ENCODE measurements around the gene HOXD12. TPM values are rescaled to one million over a fixed set of nuclear protein-coding genes. Genes with fewer than 3 reads are reported as not detected.

HOXD12 gene
- total RNA-seq, 1 donor from 2014 or later, result not detected

- H3K27ac Mint-ChIP-seq, result no peak overlapping the region
- peaks cover 29% of the 10 kb centered on the region for H3K4me1 Mint-ChIP-seq (ENCODE audit: unreplicated experiment)
- DNase-seq (ENCODE audit: extremely low spot score, unreplicated experiment), result no peak
- peaks cover 85% of the 10 kb centered on the region for H3K27me3 Mint-ChIP-seq
- H3K36me3 Mint-ChIP-seq, result no peaks in the 10 kb centered on the region
- TF ChIP-seq, protein P1, sequence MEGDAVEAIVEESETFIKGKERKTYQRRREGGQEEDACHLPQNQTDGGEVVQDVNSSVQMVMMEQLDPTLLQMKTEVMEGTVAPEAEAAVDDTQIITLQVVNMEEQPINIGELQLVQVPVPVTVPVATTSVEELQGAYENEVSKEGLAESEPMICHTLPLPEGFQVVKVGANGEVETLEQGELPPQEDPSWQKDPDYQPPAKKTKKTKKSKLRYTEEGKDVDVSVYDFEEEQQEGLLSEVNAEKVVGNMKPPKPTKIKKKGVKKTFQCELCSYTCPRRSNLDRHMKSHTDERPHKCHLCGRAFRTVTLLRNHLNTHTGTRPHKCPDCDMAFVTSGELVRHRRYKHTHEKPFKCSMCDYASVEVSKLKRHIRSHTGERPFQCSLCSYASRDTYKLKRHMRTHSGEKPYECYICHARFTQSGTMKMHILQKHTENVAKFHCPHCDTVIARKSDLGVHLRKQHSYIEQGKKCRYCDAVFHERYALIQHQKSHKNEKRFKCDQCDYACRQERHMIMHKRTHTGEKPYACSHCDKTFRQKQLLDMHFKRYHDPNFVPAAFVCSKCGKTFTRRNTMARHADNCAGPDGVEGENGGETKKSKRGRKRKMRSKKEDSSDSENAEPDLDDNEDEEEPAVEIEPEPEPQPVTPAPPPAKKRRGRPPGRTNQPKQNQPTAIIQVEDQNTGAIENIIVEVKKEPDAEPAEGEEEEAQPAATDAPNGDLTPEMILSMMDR (conservative IDR thresholded peaks at IDR 0.05), result no peak
- H3K4me3 Mint-ChIP-seq, result peak overlapping the region; percentile 86
- no peaks in the 10 kb centered on the region for H3K9me3 Mint-ChIP-seq
Measured at GRCh38 chr2:176127774-176128072, 28.1 kb downstream of the HOXD12 start.

GRCh38 chr2:176128172-176128981, 28.8 kb downstream of the HOXD12 start:
- no peaks in the 10 kb centered on the region for H3K9me3 Mint-ChIP-seq
- H3K27ac Mint-ChIP-seq, result peak overlapping the region; percentile 69
- DNase-seq (ENCODE audit: extremely low spot score, unreplicated experiment), result no peak
- no peaks in the 10 kb centered on the region for H3K36me3 Mint-ChIP-seq
- TF ChIP-seq, protein P1 (conservative IDR thresholded peaks at IDR 0.05), result no peak
- H3K4me3 Mint-ChIP-seq, result peak overlapping the region; percentile 86
- peaks cover 89% of the 10 kb centered on the region for H3K27me3 Mint-ChIP-seq
- peaks cover 32% of the 10 kb centered on the region for H3K4me1 Mint-ChIP-seq (ENCODE audit: unreplicated experiment)

GRCh38 chr2:176128982-176129796, 29.6 kb downstream of the HOXD12 start, which contains the start of gene HOXD8:
HOXD8 (plus strand) TSS chr2:176129705; CDS start chr2:176130367, 662 bp downstream.
- Mint-ChIP-seq H3K27me3 (peaks cover 89% of the 10 kb centered on the region), H3K4me1 (ENCODE audit: unreplicated experiment) (peaks cover 26% of the 10 kb centered on the region), H3K9me3 (no peaks in the 10 kb centered on the region), H3K4me3 (peak within 1 kb of the TSS; percentile 89), H3K36me3 (no peaks in the 10 kb centered on the region), H3K27ac (peak within 1 kb of the TSS; percentile 69)
- TF ChIP-seq, protein P1 (conservative IDR thresholded peaks at IDR 0.05), result no peak
- peak; percentile 81 for DNase-seq (ENCODE audit: extremely low spot score, unreplicated experiment)

DNA sequence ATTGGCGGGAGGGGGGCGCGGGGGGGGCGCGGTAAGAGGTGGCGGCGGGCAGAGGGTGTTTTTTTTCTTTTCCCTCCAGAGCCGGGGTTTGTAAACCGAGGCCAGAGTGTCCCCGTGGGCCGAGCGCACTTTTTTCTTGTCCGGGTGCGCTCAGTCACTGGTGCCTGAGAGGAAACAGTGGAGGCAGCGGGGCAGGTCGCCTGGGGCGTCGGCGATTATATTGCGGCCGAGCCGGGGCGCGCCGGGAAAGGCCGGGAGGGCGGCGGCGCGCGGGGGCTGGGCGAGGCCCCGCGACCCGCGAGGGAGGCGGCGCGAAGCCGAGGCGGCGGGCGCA, 30.2 kb downstream of the HOXD12 start:
- DNase-seq (ENCODE audit: extremely low spot score, unreplicated experiment), result no peak
- peak overlapping the region; percentile 77 for H3K4me3 Mint-ChIP-seq
- H3K36me3 Mint-ChIP-seq, result no peaks in the 10 kb centered on the region
- H3K27ac Mint-ChIP-seq, result no peak overlapping the region
- H3K4me1 Mint-ChIP-seq (ENCODE audit: unreplicated experiment), result peaks cover 26% of the 10 kb centered on the region
- TF ChIP-seq, protein P1 (conservative IDR thresholded peaks at IDR 0.05), result no peak
- H3K27me3 Mint-ChIP-seq, result peaks cover 89% of the 10 kb centered on the region
- H3K9me3 Mint-ChIP-seq, result no peaks in the 10 kb centered on the region

GRCh38 chr2:176130147-176130956, 30.8 kb downstream of the HOXD12 start:
- TF ChIP-seq, protein P1 (conservative IDR thresholded peaks at IDR 0.05), result no peak
- peaks cover 31% of the 10 kb centered on the region for H3K4me1 Mint-ChIP-seq (ENCODE audit: unreplicated experiment)
- DNase-seq (ENCODE audit: extremely low spot score, unreplicated experiment), result peak; percentile 77
- peak overlapping the region; percentile 89 for H3K4me3 Mint-ChIP-seq
- no peaks in the 10 kb centered on the region for H3K36me3 Mint-ChIP-seq
- peak overlapping the region; percentile 35 for H3K27ac Mint-ChIP-seq
- no peaks in the 10 kb centered on the region for H3K9me3 Mint-ChIP-seq
- H3K27me3 Mint-ChIP-seq, result peaks cover 89% of the 10 kb centered on the region

Data from type B pancreatic cell (in vitro differentiated cells).